C4-2B (cell line): Measurements from ENCODE around the gene SYT1.

Experiments
- H3K27ac ChIP-seq: fragments of 450-650 bp; 2 replicates; pipeline ENCODE4 v1.5.1; 2017
- CTCF ChIP-seq: fragments of 450-650 bp; conservative IDR thresholded peaks from 2 replicates; pipeline ENCODE4 v1.5.1; 2017; ENCODE audit warnings: mild to moderate bottlenecking
- ZFX ChIP-seq: fragments of 450-650 bp; IDR thresholded peaks from 2 replicates; pipeline ENCODE4 v1.6.1; 2017

The SYT1 gene

GRCh38 chr12:79174626-79175025 lies 310.1 kb downstream of the SYT1 start:
- H3K27ac ChIP-seq: no peak overlapping the region
- TF ChIP-seq ZFX (no peak), CTCF (peak; percentile 52)

GRCh38 chr12:79183003-79183402 lies 318.4 kb downstream of the SYT1 start:
- no peak for TF ChIP-seq ZFX
- TF ChIP-seq CTCF: no peak
- no peak overlapping the region for H3K27ac ChIP-seq

GRCh38 chr12:79183926-79184325 lies 319.4 kb downstream of the SYT1 start:
- TF ChIP-seq CTCF (no peak), ZFX (no peak)

GRCh38 chr12:79186506-79186905 lies 321.9 kb downstream of the SYT1 start:
- H3K27ac ChIP-seq: no peak overlapping the region
- TF ChIP-seq CTCF: no peak
- no peak for TF ChIP-seq ZFX

More at GRCh38 chr12:79183926-79184325, 319.4 kb downstream of the SYT1 start:
- H3K27ac ChIP-seq: no peak overlapping the region

GRCh38 chr12:79187032-79187431 lies 322.5 kb downstream of the SYT1 start:
- no peak for TF ChIP-seq CTCF
- TF ChIP-seq ZFX: no peak
- H3K27ac ChIP-seq: no peak overlapping the region

- TF ChIP-seq ZFX (no peak), CTCF (no peak)
- H3K27ac ChIP-seq: no peak overlapping the region
Measured at GRCh38 chr12:79191391-79191790, 326.8 kb downstream of the SYT1 start.

- TF ChIP-seq CTCF (no peak), ZFX (no peak)
- H3K27ac ChIP-seq: no peak overlapping the region
Measured at GRCh38 chr12:79194595-79194994, 330.0 kb downstream of the SYT1 start.
